GM19193 (cell line): ENCODE data around the gene SLIT1.

Source experiments
- POLR2A ChIP-seq: IDR thresholded peaks from 4 replicates; pipeline ENCODE4 v1.6.1; 2011; ENCODE audit not compliant: insufficient read depth, insufficient read length; ENCODE audit errors: extremely low read depth

The SLIT1 gene

GRCh38 chr10:97057491-97058235 lies 128.1 kb downstream of the SLIT1 start:
- TF ChIP-seq POLR2A, result no peak

GRCh38 chr10:97056003-97056630 lies 129.6 kb downstream of the SLIT1 start:
- no peak for TF ChIP-seq POLR2A

- TF ChIP-seq POLR2A, result no peak
Observed at GRCh38 chr10:97053276-97053675, 132.5 kb downstream of the SLIT1 start.

- TF ChIP-seq POLR2A, result no peak
Observed at GRCh38 chr10:97050956-97051496, 134.7 kb downstream of the SLIT1 start.

GRCh38 chr10:97050205-97050745 lies 135.5 kb downstream of the SLIT1 start:
- no peak for TF ChIP-seq POLR2A

GRCh38 chr10:97049670-97050069 lies 136.1 kb downstream of the SLIT1 start:
- no peak for TF ChIP-seq POLR2A

GRCh38 chr10:97048649-97049427 lies 136.9 kb downstream of the SLIT1 start:
- no peak for TF ChIP-seq POLR2A

GRCh38 chr10:97047788-97048187 lies 138.0 kb downstream of the SLIT1 start:
- TF ChIP-seq POLR2A, result no peak

GRCh38 chr10:97047083-97047736 lies 138.5 kb downstream of the SLIT1 start:
- no peak for TF ChIP-seq POLR2A

- TF ChIP-seq POLR2A, result no peak
Observed at GRCh38 chr10:97046456-97047082, 139.2 kb downstream of the SLIT1 start.

GRCh38 chr10:97043563-97043855 lies 142.2 kb downstream of the SLIT1 start:
- no peak for TF ChIP-seq POLR2A

GRCh38 chr10:97042716-97043562 lies 142.8 kb downstream of the SLIT1 start:
- no peak for TF ChIP-seq POLR2A

GRCh38 chr10:97042081-97042480 lies 143.7 kb downstream of the SLIT1 start:
- no peak for TF ChIP-seq POLR2A
